B cell (primary cell): ENCODE results near the gene MOB3A. TPM values are rescaled to one million over a fixed set of nuclear protein-coding genes. Genes with fewer than 3 reads are reported as not detected.

Experiments
- ATAC-seq: fragments of 200-7000 bp; cut with Tn5 transposase; one replicate; pipeline ENCODE4 v1.10.0; 2021; ENCODE audit warnings: low read depth, mild to moderate bottlenecking, moderate number of reproducible peaks, moderate library complexity
- CTCF ChIA-PET: fragments of 350-600 bp; sonication (Branson Sonifier 250); formaldehyde crosslinking; loops from one replicate; lab custom pipeline; 2021; ENCODE audit warnings: antibody characterized with exemption, inconsistent platforms; lab: Charles Lee
- POLR2A ChIA-PET: fragments of 350-600 bp; sonication (Branson Sonifier 250); formaldehyde crosslinking; loops from one replicate; lab custom pipeline; 2021; ENCODE audit warnings: antibody characterized with exemption; lab: Charles Lee
- DNase-seq: peaks from one replicate; pipeline ENCODE4 v3.0.0; 2013
- H2AFZ ChIP-seq: 2 replicates; pipeline ENCODE4 v1.6.1; 2012; ENCODE audit warnings: mild to moderate bottlenecking, low read depth, low read length; ENCODE audit not compliant: insufficient read depth, poor library complexity, severe bottlenecking
- H3K27ac ChIP-seq, 2 donors: 1 replicate in 1 of 2; 2 replicates in 1 of 2; pipeline ENCODE4 v1.5.1; 2012 to 2013; ENCODE audit warnings: low read length in 2 of 2, mild to moderate bottlenecking in 2 of 2, moderate library complexity in 1 of 2
- H3K27me3 ChIP-seq, 4 experiments: fragments of 200-600 bp in 1 of 4; sonication (generic) in 1 of 4; replicated peaks in 1 of 4; 1 replicate in 2 of 4; 2 replicates in 2 of 4; pipeline versions ENCODE4 v1.6.1 to v1.7.0; 2013 to 2016; ENCODE audit warnings: low read length in 3 of 4, mild to moderate bottlenecking in 2 of 4, mixed read lengths in 1 of 4, moderate library complexity in 1 of 4; ENCODE audit not compliant: insufficient read depth in 4 of 4, control insufficient read depth in 3 of 4; ENCODE audit errors: control extremely low read depth in 1 of 4
- H3K36me3 ChIP-seq, 2 experiments: replicated peaks in 1 of 2; 1 replicate in 1 of 2; 2 replicates in 1 of 2; pipeline versions ENCODE4 v1.6.1 to v1.7.1; 2013; ENCODE audit warnings: low read length in 1 of 2; ENCODE audit not compliant: insufficient read depth in 2 of 2, control insufficient read depth in 1 of 2; ENCODE audit errors: control extremely low read depth in 1 of 2, extremely low read depth in 1 of 2
- H3K4me1 ChIP-seq, 2 donors: fragments of 200-600 bp in 1 of 2; sonication (generic) in 1 of 2; 1 replicate in 1 of 2; 2 replicates in 1 of 2; pipeline versions ENCODE4 v1.5.1 to v1.6.1; 2013 to 2017; ENCODE audit warnings: low read length in 2 of 2; ENCODE audit not compliant: control insufficient read depth in 2 of 2, insufficient read depth in 2 of 2
- H3K4me2 ChIP-seq: replicated peaks from 2 replicates; pipeline ENCODE3; 2012; ENCODE audit warnings: mild to moderate bottlenecking, low read depth, low read length; ENCODE audit not compliant: poor library complexity, severe bottlenecking
- H3K4me3 ChIP-seq, 5 experiments: fragments of 200-600 bp in 1 of 5; sonication (generic) in 1 of 5; 1 replicate in 3 of 5; 2 replicates in 2 of 5; pipeline versions ENCODE4 v1.5.1 to v1.7.0; 2011 to 2016; ENCODE audit warnings: low read length in 4 of 5, mild to moderate bottlenecking in 4 of 5, low read depth in 2 of 5, control low read depth in 1 of 5, moderate library complexity in 1 of 5; ENCODE audit not compliant: insufficient read depth in 1 of 5; ENCODE audit errors: control extremely low read depth in 1 of 5, extremely low read depth in 1 of 5
- H3K79me2 ChIP-seq: fragments of 200-600 bp; sonication (generic); one replicate; pipeline ENCODE4 v1.6.0; 2016; ENCODE audit warnings: low read length; ENCODE audit not compliant: control insufficient read depth, insufficient read depth
- H3K9ac ChIP-seq: fragments of 200-600 bp; sonication (generic); 2 replicates; pipeline ENCODE4 v1.6.1; 2017; ENCODE audit warnings: mild to moderate bottlenecking, low read length, moderate library complexity
- H3K9me3 ChIP-seq, 3 donors: one replicate each; pipeline versions ENCODE4 v1.6.1 to v1.7.1; 2013; ENCODE audit warnings: low read length in 2 of 3; ENCODE audit not compliant: control insufficient read depth in 2 of 3, insufficient read depth in 1 of 3; ENCODE audit errors: control extremely low read depth in 1 of 3
- H4K20me1 ChIP-seq: 2 replicates; pipeline ENCODE4 v1.6.0; 2012; ENCODE audit warnings: mild to moderate bottlenecking, low read length; ENCODE audit not compliant: insufficient read depth, control insufficient read depth, poor library complexity, severe bottlenecking
- H3K27ac Mint-ChIP-seq: one replicate; pipeline ENCODE4 v1.8.0; 2021; ENCODE audit warnings: mixed read lengths
- H3K27me3 Mint-ChIP-seq: one replicate; pipeline ENCODE4 v1.8.0; 2021; ENCODE audit warnings: mixed read lengths
- H3K4me1 Mint-ChIP-seq: one replicate; pipeline ENCODE4 v1.8.0; 2021; ENCODE audit warnings: mixed read lengths
- H3K4me3 Mint-ChIP-seq: one replicate; pipeline ENCODE4 v1.8.0; 2021; ENCODE audit warnings: mixed read lengths
- H3K9me3 Mint-ChIP-seq: one replicate; pipeline ENCODE4 v1.8.0; 2022; ENCODE audit warnings: mixed read lengths; ENCODE audit not compliant: insufficient read depth
- EZH2 ChIP-seq: IDR thresholded peaks from 2 replicates; pipeline ENCODE4 v1.6.1; 2012; ENCODE audit warnings: borderline replicate concordance, low read depth, mild to moderate bottlenecking, moderate library complexity, low read length; ENCODE audit not compliant: insufficient read depth, poor library complexity, severe bottlenecking
- WGBS: methylation state at CpG from one replicate; pipeline ENCODE4 v1.1.5; 2013; ENCODE audit warnings: missing lambda C conversion rate; ENCODE audit not compliant: insufficient coverage; 5-methylcytosine and 5-hydroxymethylcytosine counted together
- intact Hi-C: fragments of 100-400 bp; cut with micrococcal nuclease; formaldehyde crosslinking; loops from one replicate; pipeline ENCODE4 v1.10.0; 2022
- polyA plus RNA-seq: library from polyadenylated mRNA; depleted of rRNA; stranded (reverse); fragments of >200 nt; gene quantifications from 2 replicates; pipeline ENCODE4 v1.2.3, GENCODE V29; 2012
- total RNA-seq, 2 donors: library from RNA; stranded (reverse); fragments of 120-200 nt in 1 of 2; gene quantifications; 1 replicate in 1 of 2; 2 replicates in 1 of 2; pipeline versions ENCODE4 v1.2.3 to v1.2.4, GENCODE V29; 2013 to 2022
- TF ChIP-seq, protein P1 (sequence below): fragments of 200-600 bp; IDR thresholded peaks from one replicate; pipeline ENCODE4 v1.8.0; 2022; ENCODE audit warnings: antibody characterized with exemption, mild to moderate bottlenecking

The MOB3A gene
- total and polyA plus RNA-seq, 2 donors (not counting 1 experiment from before 2014, with no cell fraction given) = 190 to 228 TPM

DNA sequence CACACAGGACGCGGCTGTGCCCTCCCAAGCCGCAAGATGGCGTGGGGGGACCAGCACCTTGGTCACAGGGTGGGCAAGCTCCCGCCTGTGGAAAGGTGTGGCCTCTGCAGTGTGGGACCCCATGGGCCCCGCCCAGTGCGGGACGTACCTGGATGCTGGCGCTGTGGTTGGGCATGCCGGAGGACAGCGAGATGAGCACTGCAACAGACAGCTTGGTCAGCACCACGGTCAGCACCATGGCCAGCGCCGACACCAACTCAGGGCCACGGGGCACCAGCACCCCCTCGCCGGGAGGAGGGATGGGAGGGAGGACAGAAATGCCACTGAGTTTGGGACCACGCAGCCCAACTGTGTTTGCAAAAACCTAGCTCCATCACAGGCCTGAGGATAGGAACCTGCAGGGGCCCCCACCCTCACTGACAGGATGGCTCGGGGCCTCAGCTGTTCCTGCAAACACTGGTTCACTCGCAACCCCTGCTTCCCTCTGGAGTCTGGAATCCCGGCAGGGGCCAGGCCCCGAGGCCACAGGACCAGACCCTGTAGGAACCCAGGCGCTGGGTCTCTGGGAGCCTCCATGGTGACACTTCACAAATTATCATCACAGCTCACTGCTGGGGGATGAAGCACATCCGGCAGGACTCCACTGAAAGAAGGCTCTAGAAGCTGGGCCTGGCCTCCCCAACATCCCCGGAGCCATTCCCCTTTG is 27.7 kb upstream of the MOB3A start:
- Histone ChIP-seq H2AFZ (no peak overlapping the region), H3K36me3 (peaks cover 0 to 65% of the 10 kb centered on the region in 2 experiments), H3K27ac (no peak overlapping the region), H3K9me3 (no peaks in the 10 kb centered on the region), H3K4me1 (no peaks in the 10 kb centered on the region), H3K4me2 (no peak overlapping the region), H3K9ac (no peak overlapping the region), H4K20me1 (peaks cover 45% of the 10 kb centered on the region), H3K4me3 (no peak overlapping the region), H3K79me2 (peaks cover 14% of the 10 kb centered on the region), H3K27me3 (no peaks in the 10 kb centered on the region)
- no peak for TF ChIP-seq EZH2
- TF ChIP-seq, protein P1, sequence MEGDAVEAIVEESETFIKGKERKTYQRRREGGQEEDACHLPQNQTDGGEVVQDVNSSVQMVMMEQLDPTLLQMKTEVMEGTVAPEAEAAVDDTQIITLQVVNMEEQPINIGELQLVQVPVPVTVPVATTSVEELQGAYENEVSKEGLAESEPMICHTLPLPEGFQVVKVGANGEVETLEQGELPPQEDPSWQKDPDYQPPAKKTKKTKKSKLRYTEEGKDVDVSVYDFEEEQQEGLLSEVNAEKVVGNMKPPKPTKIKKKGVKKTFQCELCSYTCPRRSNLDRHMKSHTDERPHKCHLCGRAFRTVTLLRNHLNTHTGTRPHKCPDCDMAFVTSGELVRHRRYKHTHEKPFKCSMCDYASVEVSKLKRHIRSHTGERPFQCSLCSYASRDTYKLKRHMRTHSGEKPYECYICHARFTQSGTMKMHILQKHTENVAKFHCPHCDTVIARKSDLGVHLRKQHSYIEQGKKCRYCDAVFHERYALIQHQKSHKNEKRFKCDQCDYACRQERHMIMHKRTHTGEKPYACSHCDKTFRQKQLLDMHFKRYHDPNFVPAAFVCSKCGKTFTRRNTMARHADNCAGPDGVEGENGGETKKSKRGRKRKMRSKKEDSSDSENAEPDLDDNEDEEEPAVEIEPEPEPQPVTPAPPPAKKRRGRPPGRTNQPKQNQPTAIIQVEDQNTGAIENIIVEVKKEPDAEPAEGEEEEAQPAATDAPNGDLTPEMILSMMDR = no peak
- ChIA-PET CTCF (no interaction called here), POLR2A (interaction anchor here (0.5 kb wide), 1 partner anchor 194 kb away, joined by 6 read pairs; no protein-coding TSS in a partner anchor)
- Mint-ChIP-seq H3K4me3 (no peak overlapping the region), H3K27ac (no peak overlapping the region), H3K4me1 (no peaks in the 10 kb centered on the region), H3K9me3 (no peaks in the 10 kb centered on the region), H3K27me3 (no peaks in the 10 kb centered on the region)
- intact Hi-C loops = no loop called here
- ATAC-seq = no peak
- 96% methylated on average over 23 of the region's 25 CpGs for WGBS
- DNase-seq = no peak

DNA sequence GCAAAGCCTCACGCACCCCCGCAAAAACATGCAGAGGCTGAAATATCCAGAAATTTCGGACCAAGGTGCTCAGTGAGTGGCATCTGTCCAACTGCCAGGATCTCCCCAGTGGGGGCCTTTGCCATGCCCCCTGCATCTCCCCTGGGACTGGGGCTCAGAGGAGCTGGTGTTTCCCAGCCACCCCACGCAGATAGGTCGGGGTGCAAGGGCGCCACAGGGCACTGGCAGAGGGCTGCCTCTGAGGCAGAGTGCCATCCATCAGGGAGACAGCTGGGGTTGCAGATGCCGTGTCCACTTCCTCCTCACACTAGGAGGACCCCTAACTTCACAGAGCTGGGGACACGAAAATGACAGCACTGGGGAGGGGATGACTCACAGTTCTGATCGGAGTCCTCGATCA is 26.9 kb upstream of the MOB3A start:
- TF ChIP-seq, protein P1 = no peak
- H3K27ac Mint-ChIP-seq = no peak overlapping the region
- no peaks in the 10 kb centered on the region for H3K4me1 Mint-ChIP-seq
- intact Hi-C loops = no loop called here
- Histone ChIP-seq H3K9ac (no peak overlapping the region), H3K4me3 (no peak overlapping the region), H3K27ac (no peak overlapping the region), H4K20me1 (peaks cover 48% of the 10 kb centered on the region), H3K9me3 (no peaks in the 10 kb centered on the region), H3K27me3 (no peaks in the 10 kb centered on the region), H3K36me3 (peaks cover 0 to 72% of the 10 kb centered on the region in 2 experiments), H3K79me2 (peaks cover 22% of the 10 kb centered on the region), H3K4me1 (no peaks in the 10 kb centered on the region), H3K4me2 (no peak overlapping the region), H2AFZ (no peak overlapping the region)
- no peak overlapping the region for H3K4me3 Mint-ChIP-seq
- CTCF ChIA-PET = no interaction called here
- no peaks in the 10 kb centered on the region for H3K27me3 Mint-ChIP-seq
- ATAC-seq (no peak), DNase-seq (no peak)
- POLR2A ChIA-PET = no interaction called here
- 100% methylated on average over 3 of the region's 10 CpGs for WGBS
- no peaks in the 10 kb centered on the region for H3K9me3 Mint-ChIP-seq
